ENCODE data around the gene CTSA.
A peak's percentile ranks its signal among the peaks of the same experiment; 100 is the strongest.

Gene CTSA

DNA sequence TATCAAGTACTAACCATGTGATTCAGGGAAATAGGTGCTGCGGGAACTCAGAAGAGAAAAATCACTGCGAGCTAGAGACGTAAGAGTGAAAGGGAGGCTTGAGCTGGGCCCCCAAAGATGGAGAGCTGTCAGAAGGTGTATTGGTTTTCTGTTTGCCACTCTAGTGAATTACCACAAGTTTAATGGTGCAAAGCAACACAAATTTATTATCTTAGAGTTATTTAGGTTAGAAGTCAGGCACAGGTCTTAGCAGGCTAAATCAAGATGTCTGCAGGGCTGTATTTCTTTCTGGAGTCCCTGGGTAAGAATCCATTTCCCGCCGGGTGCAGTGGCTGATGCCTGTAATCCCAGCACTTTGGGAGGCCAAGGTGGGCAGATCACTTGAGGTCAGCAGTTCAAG lies 31.2 kb upstream of the CTSA start:
- Histone ChIP-seq H3K9me3 (ENCODE audit: severe bottlenecking) (no peaks in the 10 kb centered on the region), H3K36me3 (ENCODE audit: low read depth) (peaks cover 7% of the 10 kb centered on the region), H3K27me3 (ENCODE audit: insufficient read depth, poor library complexity, severe bottlenecking) (no peaks in the 10 kb centered on the region), H3K4me3 (ENCODE audit: severe bottlenecking) (no peak overlapping the region), H3K4me1 (ENCODE audit: insufficient read depth, poor library complexity, severe bottlenecking) (peaks cover 15% of the 10 kb centered on the region), H3K27ac (ENCODE audit: poor library complexity, severe bottlenecking) (no peak overlapping the region)
- DNase-seq (ENCODE audit: low spot score) = no peak
- ATAC-seq (ENCODE audit: low read depth) = no peak
- no peak for TF ChIP-seq CTCF (IDR thresholded peaks at IDR 0.05; ENCODE audit: poor library complexity, severe bottlenecking)

DNA sequence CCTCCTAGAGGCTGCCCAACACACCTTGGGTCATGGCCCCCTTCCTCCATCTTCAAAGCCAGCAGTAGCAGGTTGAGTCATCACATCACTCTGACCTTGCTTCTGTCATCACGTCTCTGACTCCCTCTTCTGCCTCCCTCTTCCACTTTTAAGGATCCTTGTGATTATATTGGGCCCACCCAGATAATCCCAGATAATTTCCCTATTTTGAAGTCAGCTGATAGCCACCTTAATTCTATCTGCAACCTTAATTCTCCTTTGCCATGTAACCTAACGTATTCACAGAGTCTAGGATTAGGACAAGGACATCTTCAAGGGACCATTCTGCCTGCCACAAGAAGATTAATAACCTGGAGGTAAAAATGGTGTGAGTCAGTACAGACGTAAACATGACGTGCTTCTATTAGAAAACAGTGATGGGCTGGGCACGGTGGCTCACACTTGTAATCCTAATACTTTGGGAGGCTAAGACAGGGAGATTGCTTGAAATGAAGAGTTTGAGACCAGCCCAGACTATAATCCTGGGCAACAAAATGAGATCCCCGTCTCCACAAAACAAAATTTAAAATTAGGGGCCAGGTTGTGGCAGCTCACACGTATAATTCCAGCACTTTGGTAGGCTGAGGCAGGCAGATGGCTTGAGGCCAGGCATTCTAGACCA lies 30.4 kb upstream of the CTSA start:
- Histone ChIP-seq H3K27me3 (ENCODE audit: insufficient read depth, poor library complexity, severe bottlenecking) (no peaks in the 10 kb centered on the region), H3K4me1 (ENCODE audit: insufficient read depth, poor library complexity, severe bottlenecking) (peaks cover 15% of the 10 kb centered on the region), H3K4me3 (ENCODE audit: severe bottlenecking) (no peak overlapping the region), H3K36me3 (ENCODE audit: low read depth) (no peaks in the 10 kb centered on the region; the same call in 1 of the 2 replicates), H3K9me3 (ENCODE audit: severe bottlenecking) (no peaks in the 10 kb centered on the region), H3K27ac (ENCODE audit: poor library complexity, severe bottlenecking) (peak overlapping the region; percentile 0)
- DNase-seq (ENCODE audit: low spot score) = no peak
- no peak for ATAC-seq (ENCODE audit: low read depth)
- TF ChIP-seq CTCF (IDR thresholded peaks at IDR 0.05; ENCODE audit: poor library complexity, severe bottlenecking) = no peak

DNA sequence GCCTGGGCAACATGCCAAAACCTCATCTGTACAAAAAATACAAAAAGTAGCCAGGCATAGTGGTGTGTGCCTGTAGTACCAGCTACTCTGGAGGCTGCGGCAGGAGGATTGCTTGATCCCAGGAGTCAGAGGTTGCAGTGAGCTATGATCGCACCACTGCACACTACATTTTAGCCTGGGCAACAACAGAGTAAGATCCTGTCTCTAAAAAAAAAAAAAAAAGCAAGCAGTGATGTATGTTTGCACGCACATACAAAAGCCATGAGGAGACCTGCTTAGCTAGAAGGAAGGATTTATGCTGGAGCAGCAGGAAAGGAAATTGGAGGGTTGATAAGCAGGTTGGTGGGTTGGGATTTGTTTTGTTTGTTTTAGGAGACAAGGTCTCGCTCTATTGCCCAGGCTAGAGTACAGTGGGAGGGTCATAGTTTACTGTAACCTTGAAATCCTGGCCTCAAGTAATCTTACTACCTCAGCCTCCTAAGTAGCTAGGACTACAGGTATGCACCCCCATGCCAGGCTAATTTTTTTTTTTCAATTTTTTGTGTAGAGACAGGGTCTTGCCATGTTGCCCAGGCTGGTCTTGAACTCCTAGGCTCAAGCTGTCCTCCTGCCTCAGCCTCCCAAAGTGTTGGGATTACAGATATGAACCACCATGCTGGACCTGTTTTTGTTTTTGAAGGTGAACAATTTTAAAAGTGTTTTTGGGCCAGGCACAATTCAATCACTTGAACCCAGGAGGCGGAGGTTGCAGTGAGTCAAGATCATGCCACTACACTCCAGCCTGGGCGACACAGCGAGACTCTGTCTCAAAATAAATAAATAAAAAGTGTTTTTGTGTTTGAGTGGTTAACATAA lies 29.7 kb upstream of the CTSA start:
- DNase-seq (ENCODE audit: low spot score) (no peak), ATAC-seq (ENCODE audit: low read depth) (no peak)
- H3K36me3 ChIP-seq (ENCODE audit: low read depth) = no peaks in the 10 kb centered on the region
- H3K27me3 ChIP-seq (ENCODE audit: insufficient read depth, poor library complexity, severe bottlenecking) = no peaks in the 10 kb centered on the region
- peaks cover 11% of the 10 kb centered on the region for H3K4me1 ChIP-seq (ENCODE audit: insufficient read depth, poor library complexity, severe bottlenecking)
- H3K27ac ChIP-seq (ENCODE audit: poor library complexity, severe bottlenecking) = peak overlapping the region; percentile 0
- H3K4me3 ChIP-seq (ENCODE audit: severe bottlenecking) = no peak overlapping the region
- no peaks in the 10 kb centered on the region for H3K9me3 ChIP-seq (ENCODE audit: severe bottlenecking)
- no peak for TF ChIP-seq CTCF (IDR thresholded peaks at IDR 0.05; ENCODE audit: poor library complexity, severe bottlenecking)

- Histone ChIP-seq H3K27ac (ENCODE audit: poor library complexity, severe bottlenecking) (no peak overlapping the region), H3K9me3 (ENCODE audit: severe bottlenecking) (no peaks in the 10 kb centered on the region), H3K36me3 (ENCODE audit: low read depth) (no peaks in the 10 kb centered on the region), H3K27me3 (ENCODE audit: insufficient read depth, poor library complexity, severe bottlenecking) (no peaks in the 10 kb centered on the region), H3K4me1 (ENCODE audit: insufficient read depth, poor library complexity, severe bottlenecking) (peaks cover 14% of the 10 kb centered on the region), H3K4me3 (ENCODE audit: severe bottlenecking) (no peak overlapping the region)
- TF ChIP-seq CTCF (IDR thresholded peaks at IDR 0.05; ENCODE audit: poor library complexity, severe bottlenecking) = no peak
- ATAC-seq (ENCODE audit: low read depth) (no peak), DNase-seq (ENCODE audit: low spot score) (no peak)
These were observed 27.3 kb upstream of the CTSA start for GRCh38 chr20:45863543-45864470.
